Natural killer cell (primary cell): ENCODE measurements around the gene FOXF1. TPM values are rescaled to one million over a fixed set of nuclear protein-coding genes. Genes with fewer than 3 reads are reported as not detected.

Source experiments
- ATAC-seq, 3 donors: fragments of 150-1000 bp in 2 of 3; fragments of 200-7000 bp in 1 of 3; cut with Tn5 transposase; 1 replicate in 1 of 3; 2 replicates in 2 of 3; pipeline ENCODE4 v1.10.0; 2021; ENCODE audit warnings: mild to moderate bottlenecking in 2 of 3, moderate library complexity in 2 of 3
- DNase-seq, 2 donors: peaks; one replicate each; pipeline versions ENCODE4 v3.0.0 to v3.0.0-alpha.2; 2013 to 2021; ENCODE audit warnings: mixed read lengths in 1 of 2
- H3K27ac ChIP-seq: one replicate; pipeline ENCODE4 v1.5.1; 2013; ENCODE audit warnings: mild to moderate bottlenecking, low read length
- H3K27me3 ChIP-seq: one replicate; pipeline ENCODE4 v1.6.1; 2013; ENCODE audit warnings: low read length; ENCODE audit not compliant: control insufficient read depth, insufficient read depth
- H3K36me3 ChIP-seq: one replicate; pipeline ENCODE4 v1.6.1; 2013; ENCODE audit warnings: low read length; ENCODE audit not compliant: control insufficient read depth, insufficient read depth
- H3K4me1 ChIP-seq: one replicate; pipeline ENCODE4 v1.6.1; 2013; ENCODE audit warnings: low read length; ENCODE audit not compliant: control insufficient read depth, insufficient read depth
- H3K4me3 ChIP-seq: one replicate; pipeline ENCODE4 v1.5.1; 2013; ENCODE audit warnings: low read length
- H3K9me3 ChIP-seq: one replicate; pipeline ENCODE4 v1.6.1; 2013; ENCODE audit warnings: low read length; ENCODE audit not compliant: control insufficient read depth, insufficient read depth
- H3K27ac Mint-ChIP-seq, 2 donors: one replicate each; pipeline ENCODE4 v1.8.0; 2022; ENCODE audit warnings: mild to moderate bottlenecking in 2 of 2, mixed read lengths in 2 of 2, moderate library complexity in 1 of 2
- H3K27me3 Mint-ChIP-seq, 2 donors: one replicate each; pipeline ENCODE4 v1.8.0; 2022; ENCODE audit warnings: low read depth in 2 of 2, mixed read lengths in 2 of 2
- H3K36me3 Mint-ChIP-seq: one replicate; pipeline ENCODE4 v1.8.0; 2022; ENCODE audit warnings: mixed read lengths
- H3K4me1 Mint-ChIP-seq, 2 donors: one replicate each; pipeline ENCODE4 v1.8.0; 2022; ENCODE audit warnings: mixed read lengths in 2 of 2
- H3K4me3 Mint-ChIP-seq: one replicate; pipeline ENCODE4 v1.8.0; 2022; ENCODE audit warnings: mild to moderate bottlenecking, moderate library complexity, mixed read lengths
- H3K9me3 Mint-ChIP-seq, 2 donors: one replicate each; pipeline ENCODE4 v1.8.0; 2022; ENCODE audit warnings: mixed read lengths in 2 of 2
- WGBS: methylation state at CpG from one replicate; pipeline ENCODE4 v1.1.7; 2013; ENCODE audit warnings: missing lambda C conversion rate; ENCODE audit not compliant: insufficient coverage; 5-methylcytosine and 5-hydroxymethylcytosine counted together
- intact Hi-C: fragments of 100-400 bp; cut with micrococcal nuclease; formaldehyde crosslinking; loops from one replicate; pipeline ENCODE4 v1.14.2; 2022
- total RNA-seq, 4 donors: library from RNA; stranded (reverse); fragments of 120-200 nt in 1 of 4; gene quantifications; one replicate each; pipeline versions ENCODE4 v1.2.3 to v1.2.4, GENCODE V29; 2013 to 2022
- TF ChIP-seq, protein P1 (sequence below): fragments of 200-600 bp; IDR thresholded peaks from one replicate; pipeline ENCODE4 v1.8.0; 2022; ENCODE audit warnings: antibody characterized with exemption

Gene FOXF1
- total RNA-seq, 3 donors from 2014 or later (not counting 1 experiment from before 2014, with no cell fraction given), result not detected

DNA sequence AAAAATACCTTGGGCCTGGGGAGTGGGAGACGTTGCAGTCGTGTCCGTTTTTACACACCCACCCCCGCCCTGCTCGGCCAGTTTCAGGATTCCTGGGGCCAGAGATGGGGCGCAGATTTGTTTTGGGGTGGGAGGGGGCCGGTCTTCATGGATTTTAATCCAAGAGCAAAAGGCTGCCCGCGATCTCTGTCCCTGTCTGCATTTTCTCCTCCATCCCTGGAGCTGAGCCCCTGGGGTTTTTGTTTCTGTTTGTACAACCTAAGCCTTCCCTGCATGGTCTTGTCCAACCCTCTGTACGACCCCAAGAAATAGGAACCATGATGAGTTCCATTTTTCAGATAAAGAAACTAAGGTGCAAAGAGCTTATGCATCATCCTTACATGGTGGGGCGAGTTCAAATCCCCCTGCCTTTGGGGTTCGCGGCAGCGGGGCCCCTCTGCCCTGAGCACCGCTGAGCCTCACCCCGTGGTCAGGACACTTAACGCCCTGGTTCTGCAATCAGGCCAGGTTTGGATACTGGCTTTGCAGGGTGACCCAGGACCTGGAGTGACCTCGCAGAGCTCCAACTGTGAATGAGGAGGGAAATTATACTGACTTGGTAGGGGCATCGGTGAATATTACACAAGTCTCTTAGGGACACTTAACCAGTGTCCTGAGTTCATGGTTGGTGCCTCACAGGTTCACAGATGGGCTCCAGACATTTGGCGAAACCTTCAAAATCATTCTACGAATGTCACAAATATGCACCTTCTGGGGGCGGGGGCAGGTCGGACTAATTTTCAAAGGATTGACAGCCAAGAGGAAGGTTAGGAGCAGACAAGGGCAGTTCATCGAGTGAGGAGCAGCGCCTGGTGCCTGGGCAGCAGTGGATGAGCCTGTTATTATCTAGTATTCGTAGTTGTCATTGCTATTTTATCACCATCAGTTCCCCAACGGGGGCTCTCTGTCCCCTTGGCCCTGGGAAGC is 4.1 kb upstream of the FOXF1 start:
- Mint-ChIP-seq H3K9me3 (no peaks in the 10 kb centered on the region), H3K4me1 (peaks cover 7 to 22% of the 10 kb centered on the region in 2 donors), H3K27ac (no peak overlapping the region), H3K36me3 (no peaks in the 10 kb centered on the region), H3K4me3 (peak overlapping the region; percentile 56), H3K27me3 (peaks cover 63 to 65% of the 10 kb centered on the region in 2 donors)
- ATAC-seq, result no peak
- TF ChIP-seq, protein P1, sequence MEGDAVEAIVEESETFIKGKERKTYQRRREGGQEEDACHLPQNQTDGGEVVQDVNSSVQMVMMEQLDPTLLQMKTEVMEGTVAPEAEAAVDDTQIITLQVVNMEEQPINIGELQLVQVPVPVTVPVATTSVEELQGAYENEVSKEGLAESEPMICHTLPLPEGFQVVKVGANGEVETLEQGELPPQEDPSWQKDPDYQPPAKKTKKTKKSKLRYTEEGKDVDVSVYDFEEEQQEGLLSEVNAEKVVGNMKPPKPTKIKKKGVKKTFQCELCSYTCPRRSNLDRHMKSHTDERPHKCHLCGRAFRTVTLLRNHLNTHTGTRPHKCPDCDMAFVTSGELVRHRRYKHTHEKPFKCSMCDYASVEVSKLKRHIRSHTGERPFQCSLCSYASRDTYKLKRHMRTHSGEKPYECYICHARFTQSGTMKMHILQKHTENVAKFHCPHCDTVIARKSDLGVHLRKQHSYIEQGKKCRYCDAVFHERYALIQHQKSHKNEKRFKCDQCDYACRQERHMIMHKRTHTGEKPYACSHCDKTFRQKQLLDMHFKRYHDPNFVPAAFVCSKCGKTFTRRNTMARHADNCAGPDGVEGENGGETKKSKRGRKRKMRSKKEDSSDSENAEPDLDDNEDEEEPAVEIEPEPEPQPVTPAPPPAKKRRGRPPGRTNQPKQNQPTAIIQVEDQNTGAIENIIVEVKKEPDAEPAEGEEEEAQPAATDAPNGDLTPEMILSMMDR, result no peak
- Histone ChIP-seq H3K36me3 (no peaks in the 10 kb centered on the region), H3K27me3 (peaks cover 45% of the 10 kb centered on the region), H3K9me3 (no peaks in the 10 kb centered on the region), H3K4me1 (peaks cover 17% of the 10 kb centered on the region), H3K4me3 (no peak overlapping the region), H3K27ac (no peak overlapping the region)
- DNase-seq, result no peak
- WGBS, result 10% methylated on average over 26 of the region's 27 CpGs
- intact Hi-C loops, result no loop called here

DNA sequence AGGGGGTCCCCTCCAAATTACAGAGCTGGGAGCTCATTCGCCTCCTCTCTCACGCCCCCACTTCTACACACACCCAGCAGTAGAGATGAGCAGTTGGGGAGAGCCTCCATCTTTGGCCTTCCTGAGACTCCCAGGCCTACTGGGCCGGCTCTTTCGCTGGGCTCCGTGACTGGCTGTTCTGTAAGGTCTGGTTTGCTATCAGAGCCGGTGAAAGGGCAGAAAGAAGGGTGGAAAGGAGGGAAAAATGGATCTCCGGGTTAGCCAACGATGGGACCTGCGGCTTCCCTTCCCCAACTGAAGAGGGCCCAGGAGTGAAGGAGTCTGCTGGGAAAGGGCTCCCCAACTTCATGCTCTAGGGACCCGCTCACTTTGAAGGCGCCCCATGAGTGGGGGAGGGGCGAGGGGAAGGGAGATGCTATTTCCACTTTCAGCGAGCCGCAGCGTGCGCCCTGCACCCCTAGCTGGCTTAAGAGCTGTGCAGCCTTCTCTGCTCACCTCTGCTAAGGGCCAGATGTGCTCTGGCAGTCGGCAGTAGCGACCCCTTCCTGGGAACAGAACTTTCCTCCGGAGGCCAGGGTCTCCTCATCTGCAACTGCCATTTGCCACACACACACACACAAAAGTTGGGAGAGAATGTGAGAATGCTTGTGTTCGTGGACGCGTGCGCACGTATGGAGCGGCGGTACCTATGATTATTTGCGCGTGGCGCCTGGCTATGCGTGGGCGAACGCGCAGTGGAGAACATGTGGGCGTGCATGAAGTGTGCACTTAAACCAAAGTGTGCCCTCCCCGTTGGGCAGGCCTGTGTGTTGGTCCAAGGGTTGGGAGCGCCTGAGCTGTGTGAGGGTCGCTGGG is 2.9 kb upstream of the FOXF1 start:
- peaks cover 50% of the 10 kb centered on the region for H3K27me3 ChIP-seq
- no peaks in the 10 kb centered on the region for H3K36me3 ChIP-seq
- Mint-ChIP-seq H3K27me3 (peaks cover 55 to 61% of the 10 kb centered on the region in 2 donors), H3K4me3 (peak overlapping the region; percentile 62), H3K4me1 (peaks cover 7 to 27% of the 10 kb centered on the region in 2 donors), H3K9me3 (no peaks in the 10 kb centered on the region), H3K36me3 (no peaks in the 10 kb centered on the region), H3K27ac (no peak overlapping the region)
- DNase-seq (no peak), ATAC-seq (no peak)
- intact Hi-C loops, result no loop called here
- no peaks in the 10 kb centered on the region for H3K9me3 ChIP-seq
- 9% methylated on average over 36 of the region's 37 CpGs for WGBS
- TF ChIP-seq, protein P1, result no peak
- no peak overlapping the region for H3K27ac ChIP-seq
- H3K4me3 ChIP-seq, result no peak overlapping the region
- H3K4me1 ChIP-seq, result peaks cover 17% of the 10 kb centered on the region

DNA sequence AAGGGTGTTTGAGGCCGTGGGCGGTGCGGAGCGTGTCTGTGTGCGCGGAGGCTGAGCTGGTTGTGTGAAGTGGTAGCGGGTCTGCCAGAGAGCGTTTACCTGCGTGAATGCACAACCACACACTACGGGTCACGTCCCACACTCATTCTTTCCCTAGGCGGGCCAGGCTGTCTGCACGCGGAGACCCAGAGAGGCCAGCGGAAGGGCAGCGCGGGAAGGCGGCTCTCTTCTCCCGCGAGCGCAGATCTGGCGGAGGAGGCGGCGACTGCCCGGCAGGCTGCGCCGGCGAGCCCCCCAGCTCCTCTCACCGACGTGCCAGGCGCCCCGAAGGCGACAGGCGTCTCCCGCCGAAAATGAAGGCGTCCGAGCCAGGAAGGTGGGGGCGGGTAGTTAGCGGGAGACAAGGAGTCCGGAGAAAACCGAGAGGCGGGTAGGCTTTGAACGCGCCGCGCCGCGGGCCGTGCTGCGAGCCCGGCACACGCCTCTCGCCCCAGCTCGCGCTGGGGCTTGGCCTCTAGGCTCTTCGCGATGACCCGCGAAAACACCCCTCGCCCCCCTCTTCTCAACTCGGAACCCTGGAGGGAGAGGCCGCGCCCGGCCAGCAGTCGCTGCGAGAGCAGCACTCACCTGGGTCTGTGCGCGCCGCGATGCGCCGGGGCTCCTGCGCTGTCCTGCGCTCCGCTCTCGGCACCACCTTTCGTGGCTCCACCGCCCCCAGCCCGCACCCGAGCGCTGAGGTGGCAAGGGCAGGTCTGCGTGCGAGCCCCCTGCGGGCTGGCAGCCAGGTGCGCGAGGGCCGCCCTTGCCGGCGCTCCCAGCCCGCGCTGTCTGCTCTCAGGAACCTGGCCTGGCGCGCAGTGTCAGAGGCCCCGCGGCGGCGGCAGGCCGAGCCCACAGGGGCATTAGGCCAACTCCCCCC is 2.0 kb upstream of the FOXF1 start:
- no peaks in the 10 kb centered on the region for H3K36me3 Mint-ChIP-seq
- whole genome bisulfite sequencing, result 5% methylated on average over 98 of the region's 99 CpGs

More for the DNA sequence above, 2.0 kb upstream of the FOXF1 start:
- H3K27me3 ChIP-seq, result peaks cover 46% of the 10 kb centered on the region
- no peaks in the 10 kb centered on the region for H3K9me3 Mint-ChIP-seq
- TF ChIP-seq, protein P1, result no peak
- no peak overlapping the region for H3K27ac ChIP-seq
- H3K27me3 Mint-ChIP-seq, result peaks cover 51 to 60% of the 10 kb centered on the region in 2 donors
- peaks cover 7 to 27% of the 10 kb centered on the region in 2 donors for H3K4me1 Mint-ChIP-seq
- H3K27ac Mint-ChIP-seq, result no peak overlapping the region
- DNase-seq (no peak), ATAC-seq (no peak)
- no peaks in the 10 kb centered on the region for H3K9me3 ChIP-seq
- H3K4me1 ChIP-seq, result peaks cover 17% of the 10 kb centered on the region
- H3K4me3 Mint-ChIP-seq, result peak overlapping the region; percentile 82
- intact Hi-C loops, result no loop called here
- H3K36me3 ChIP-seq, result no peaks in the 10 kb centered on the region
- no peak overlapping the region for H3K4me3 ChIP-seq
